ENCODE results near the gene NFIX. TPM values are rescaled to one million over a fixed set of nuclear protein-coding genes. Genes with fewer than 3 reads are reported as not detected.
"Not testable (repeated sequence)": the region's sequence is repeated elsewhere in the genome, so short reads cannot be mapped to it uniquely, and the experiment has no call there.

Gene NFIX
- total and polyA plus RNA-seq, 2 donors (not counting 3 experiments of a cell fraction or from before 2014, with no cell fraction given), result 9.8 to 37.7 TPM

DNA sequence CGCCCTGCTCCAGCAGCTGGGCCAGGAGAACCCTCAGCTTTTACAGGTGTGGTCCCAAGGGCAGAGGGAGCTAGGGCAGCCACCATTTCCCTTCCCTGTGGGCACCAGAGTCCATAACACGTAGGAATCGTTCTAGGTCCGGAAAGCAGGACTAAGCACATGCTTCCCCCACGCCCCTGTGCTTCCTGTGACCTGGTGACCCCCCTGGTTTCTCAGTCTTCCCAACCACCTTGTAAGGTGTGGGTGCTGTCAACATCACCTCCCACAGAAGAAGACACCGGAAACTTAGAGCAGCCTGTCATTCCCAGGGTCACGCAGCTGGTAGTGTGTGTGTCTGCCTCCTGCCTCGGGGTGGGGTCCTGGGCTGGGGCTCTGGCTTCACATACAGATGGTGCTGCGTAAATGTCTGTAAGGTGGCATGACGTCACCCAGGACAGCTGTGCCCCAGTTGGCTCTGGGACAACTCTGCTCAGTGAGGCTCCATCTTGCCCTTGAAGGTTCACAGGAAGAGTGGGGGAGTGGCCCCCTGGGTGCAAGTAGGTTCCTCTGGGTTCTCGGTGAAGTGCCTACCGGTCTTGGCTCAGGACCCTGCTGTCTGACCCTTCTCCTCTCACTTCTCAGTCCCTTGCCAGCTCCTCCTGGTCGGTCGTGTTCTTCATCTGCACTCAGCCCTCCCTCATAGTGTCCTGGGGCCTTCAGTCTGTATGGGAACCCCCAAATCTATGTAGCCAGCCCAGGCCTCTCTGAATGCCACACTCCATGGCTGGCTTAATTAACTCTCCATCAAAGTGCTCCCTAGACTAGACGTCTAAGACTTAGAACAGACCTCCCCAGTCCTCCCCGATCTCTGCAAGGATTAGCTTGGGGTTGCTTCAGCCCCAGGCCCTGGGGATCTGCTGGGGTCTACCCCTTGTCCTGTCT is 45.7 kb upstream of the NFIX start:
- H3K4me3 ChIP-seq (replicated peaks in 1 of 3; ENCODE audit: insufficient read depth in 1 of 3, low read depth in 1 of 3, low read length in 3 of 3), result no peak overlapping the region
- intact Hi-C loops (cut with micrococcal nuclease), result no loop called here
- no peaks in the 10 kb centered on the region for H3K27me3 ChIP-seq (ENCODE audit: control insufficient read depth in 2 of 2, insufficient read depth in 2 of 2, low read length in 2 of 2)
- no peak for FAIRE-seq
- H2AFZ ChIP-seq (ENCODE audit: low read depth, low read length), result no peak overlapping the region
- H3K9me3 ChIP-seq (replicated peaks; ENCODE audit: control insufficient read depth, insufficient read depth, low read length), result no peaks in the 10 kb centered on the region
- DNase-seq (ENCODE audit: low read depth, low spot score), result no peak
- no peak overlapping the region for H3K9ac ChIP-seq (replicated peaks; ENCODE audit: extremely low read depth, insufficient read depth, low read length)
- BruUV-seq (replicated peaks), result no TSS peak
- no peak overlapping the region for H3K4me2 ChIP-seq (ENCODE audit: insufficient read depth, low read length)
- CTCF ChIA-PET, result interaction anchor here (1.3 kb wide), 1 partner anchor 17 kb away, joined by 3 read pairs; the partner anchor contains the start of gene FARSA
- peaks cover 21 to 39% of the 10 kb centered on the region in 2 experiments for H3K36me3 ChIP-seq (ENCODE audit: control insufficient read depth in 2 of 2, extremely low read depth in 1 of 2, insufficient read depth in 2 of 2, low read length in 2 of 2)
- H3K27ac ChIP-seq (ENCODE audit: insufficient read depth, low read depth, low read length), result no peak overlapping the region
- POLR2A ChIA-PET, result no interaction called here
- no peaks in the 10 kb centered on the region for H4K20me1 ChIP-seq (replicated peaks; ENCODE audit: control insufficient read depth, extremely low read depth, insufficient read depth, low read length)
- dilution Hi-C loops (cut with MboI; ENCODE audit: extremely low pct_ligation_motif_present, low sequenced_read_pairs), result no loop called here
- H3K9me1 ChIP-seq (replicated peaks; ENCODE audit: control insufficient read depth, extremely low read depth, insufficient read depth, low read length), result no peaks in the 10 kb centered on the region
- H3K79me2 ChIP-seq (ENCODE audit: control insufficient read depth, insufficient read depth, low read length), result peaks cover 41% of the 10 kb centered on the region
- TF ChIP-seq, protein P1, sequence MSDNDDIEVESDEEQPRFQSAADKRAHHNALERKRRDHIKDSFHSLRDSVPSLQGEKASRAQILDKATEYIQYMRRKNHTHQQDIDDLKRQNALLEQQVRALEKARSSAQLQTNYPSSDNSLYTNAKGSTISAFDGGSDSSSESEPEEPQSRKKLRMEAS (IDR thresholded peaks at IDR 0.05; ENCODE audit: insufficient read depth, insufficient read length), result no peak
- TF ChIP-seq POLR2AphosphoS5 (IDR thresholded peaks at IDR 0.05; ENCODE audit: insufficient read depth, low read depth, low read length) (no peak), MYC (IDR thresholded peaks at IDR 0.05; ENCODE audit: low read depth, low read length) (no peak), FOS (IDR thresholded peaks at IDR 0.05; ENCODE audit: borderline replicate concordance, insufficient read depth, low read length) (no peak), EZH2 (IDR thresholded peaks at IDR 0.05; ENCODE audit: borderline replicate concordance, low read depth, low read length, severe bottlenecking) (no peak)
- H3K4me1 ChIP-seq (ENCODE audit: control insufficient read depth, extremely low read depth, insufficient read depth, low read length), result peaks cover 37% of the 10 kb centered on the region

DNA sequence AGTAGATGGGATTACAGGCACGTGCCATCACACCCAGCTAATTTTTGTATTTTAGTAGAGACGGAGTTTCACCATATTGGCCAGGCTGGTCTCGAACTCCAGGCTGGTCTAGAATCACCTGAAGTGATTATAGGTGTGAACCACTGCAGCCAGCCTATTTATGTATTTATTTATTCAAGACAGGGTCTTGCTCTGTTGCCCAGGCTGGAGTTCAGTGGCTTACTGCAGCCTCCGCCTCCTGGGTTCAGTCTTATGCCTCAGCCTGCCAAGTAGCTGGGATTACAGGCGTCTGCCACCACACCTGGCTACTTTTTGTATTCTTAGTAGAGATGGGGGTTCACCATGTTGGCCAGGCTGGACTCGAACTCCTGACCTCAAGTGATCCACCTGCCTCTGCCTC is 43.2 kb upstream of the NFIX start:
- dilution Hi-C loops (cut with MboI; ENCODE audit: extremely low pct_ligation_motif_present, low sequenced_read_pairs); BruUV-seq (replicated peaks); H3K9me1 ChIP-seq (replicated peaks; ENCODE audit: control insufficient read depth, extremely low read depth, insufficient read depth, low read length); H3K4me2 ChIP-seq (ENCODE audit: insufficient read depth, low read length); H3K9ac ChIP-seq (replicated peaks; ENCODE audit: extremely low read depth, insufficient read depth, low read length); FAIRE-seq; H3K4me3 ChIP-seq (replicated peaks in 1 of 3; ENCODE audit: insufficient read depth in 1 of 3, low read depth in 1 of 3, low read length in 3 of 3); POLR2A ChIA-PET; intact Hi-C loops (cut with micrococcal nuclease); H4K20me1 ChIP-seq (replicated peaks; ENCODE audit: control insufficient read depth, extremely low read depth, insufficient read depth, low read length); DNase-seq (ENCODE audit: low read depth, low spot score); H3K27me3 ChIP-seq (ENCODE audit: control insufficient read depth in 2 of 2, insufficient read depth in 2 of 2, low read length in 2 of 2); H3K9me3 ChIP-seq (replicated peaks; ENCODE audit: control insufficient read depth, insufficient read depth, low read length); H2AFZ ChIP-seq (ENCODE audit: low read depth, low read length): not testable (repeated sequence)
- Histone ChIP-seq H3K79me2 (ENCODE audit: control insufficient read depth, insufficient read depth, low read length) (peaks cover 55% of the 10 kb centered on the region), H3K36me3 (ENCODE audit: control insufficient read depth in 2 of 2, extremely low read depth in 1 of 2, insufficient read depth in 2 of 2, low read length in 2 of 2) (peaks cover 18 to 38% of the 10 kb centered on the region in 2 experiments), H3K4me1 (ENCODE audit: control insufficient read depth, extremely low read depth, insufficient read depth, low read length) (peaks cover 42% of the 10 kb centered on the region), H3K27ac (ENCODE audit: insufficient read depth, low read depth, low read length) (peak overlapping the region; percentile 97)
- CTCF ChIA-PET, result interaction anchor here (1.5 to 1.9 kb wide), 2 partner anchors 13 to 142 kb away, joined by 5 to 17 read pairs; no protein-coding TSS in a partner anchor

All from endothelial cell of umbilical vein (primary cell).